HFFc6 (cell line): ENCODE results near the gene PTS. TPM values are rescaled to one million over a fixed set of nuclear protein-coding genes. Genes with fewer than 3 reads are reported as not detected.

Source experiments
- DNase-seq: peaks from one replicate; pipeline ENCODE4 v3.0.0-alpha.2; 2018
- H3K27ac Mint-ChIP-seq: 2 replicates; pipeline ENCODE4 v1.8.0; 2020; ENCODE audit warnings: mild to moderate bottlenecking, mixed read lengths
- H3K27me3 Mint-ChIP-seq: 2 replicates; pipeline ENCODE4 v1.8.0; 2021; ENCODE audit warnings: mild to moderate bottlenecking, moderate library complexity, mixed read lengths; ENCODE audit not compliant: insufficient read depth
- H3K36me3 Mint-ChIP-seq: 2 replicates; pipeline ENCODE4 v1.8.0; 2021; ENCODE audit warnings: low read depth, mixed read lengths
- H3K4me1 Mint-ChIP-seq: 2 replicates; pipeline ENCODE4 v1.8.0; 2020; ENCODE audit warnings: low read depth, mixed read lengths
- H3K4me3 Mint-ChIP-seq: 2 replicates; pipeline ENCODE4 v1.8.0; 2020; ENCODE audit warnings: mild to moderate bottlenecking, moderate library complexity, mixed read lengths
- H3K9me3 Mint-ChIP-seq: 2 replicates; pipeline ENCODE4 v1.8.0; 2020; ENCODE audit warnings: mild to moderate bottlenecking, mixed read lengths
- total RNA-seq, 6 experiments: library from RNA; stranded (reverse); fragmentation: NEBNext Ultra II Directional; extraction: Animal tissue kit (Norgen Biotek cat#: 25700); gene quantifications; 2 replicates in 1 of 6; 3 replicates in 5 of 6; pipeline ENCODE4 v1.2.3, GENCODE V29; 2021
- TF ChIP-seq, protein P1 (sequence below): fragments of 200-600 bp; sonication (generic); IDR thresholded peaks from 2 replicates; pipeline ENCODE4 v1.5.0; 2021; ENCODE audit warnings: antibody characterized with exemption, mild to moderate bottlenecking

Gene PTS
- total RNA-seq, 6 experiments from 2014 or later, result 73.1 to 78.9 (median 75.7) TPM

- Mint-ChIP-seq H3K27ac (no peak overlapping the region), H3K36me3 (peaks cover 65% of the 10 kb centered on the region), H3K27me3 (no peaks in the 10 kb centered on the region), H3K4me3 (no peak overlapping the region), H3K4me1 (peaks cover 14% of the 10 kb centered on the region), H3K9me3 (no peaks in the 10 kb centered on the region)
- DNase-seq, result no peak
- TF ChIP-seq, protein P1, sequence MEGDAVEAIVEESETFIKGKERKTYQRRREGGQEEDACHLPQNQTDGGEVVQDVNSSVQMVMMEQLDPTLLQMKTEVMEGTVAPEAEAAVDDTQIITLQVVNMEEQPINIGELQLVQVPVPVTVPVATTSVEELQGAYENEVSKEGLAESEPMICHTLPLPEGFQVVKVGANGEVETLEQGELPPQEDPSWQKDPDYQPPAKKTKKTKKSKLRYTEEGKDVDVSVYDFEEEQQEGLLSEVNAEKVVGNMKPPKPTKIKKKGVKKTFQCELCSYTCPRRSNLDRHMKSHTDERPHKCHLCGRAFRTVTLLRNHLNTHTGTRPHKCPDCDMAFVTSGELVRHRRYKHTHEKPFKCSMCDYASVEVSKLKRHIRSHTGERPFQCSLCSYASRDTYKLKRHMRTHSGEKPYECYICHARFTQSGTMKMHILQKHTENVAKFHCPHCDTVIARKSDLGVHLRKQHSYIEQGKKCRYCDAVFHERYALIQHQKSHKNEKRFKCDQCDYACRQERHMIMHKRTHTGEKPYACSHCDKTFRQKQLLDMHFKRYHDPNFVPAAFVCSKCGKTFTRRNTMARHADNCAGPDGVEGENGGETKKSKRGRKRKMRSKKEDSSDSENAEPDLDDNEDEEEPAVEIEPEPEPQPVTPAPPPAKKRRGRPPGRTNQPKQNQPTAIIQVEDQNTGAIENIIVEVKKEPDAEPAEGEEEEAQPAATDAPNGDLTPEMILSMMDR, result no peak
Measured at GRCh38 chr11:112235750-112236390, 9.6 kb downstream of the PTS start.

GRCh38 chr11:112237451-112237850 lies 11.2 kb downstream of the PTS start:
- no peak overlapping the region for H3K4me3 Mint-ChIP-seq
- TF ChIP-seq, protein P1, result no peak

GRCh38 chr11:112238041-112238440 lies 11.8 kb downstream of the PTS start:
- H3K27me3 Mint-ChIP-seq, result no peaks in the 10 kb centered on the region
- TF ChIP-seq, protein P1, result no peak
- H3K27ac Mint-ChIP-seq, result no peak overlapping the region
- H3K9me3 Mint-ChIP-seq, result no peaks in the 10 kb centered on the region
- peaks cover 51% of the 10 kb centered on the region for H3K36me3 Mint-ChIP-seq
- DNase-seq, result no peak
- peaks cover 23% of the 10 kb centered on the region for H3K4me1 Mint-ChIP-seq
- no peak overlapping the region for H3K4me3 Mint-ChIP-seq

More at GRCh38 chr11:112237451-112237850, 11.2 kb downstream of the PTS start:
- Mint-ChIP-seq H3K9me3 (no peaks in the 10 kb centered on the region), H3K27me3 (no peaks in the 10 kb centered on the region), H3K36me3 (peaks cover 51% of the 10 kb centered on the region), H3K4me1 (peaks cover 23% of the 10 kb centered on the region), H3K27ac (no peak overlapping the region)
- no peak for DNase-seq

DNA sequence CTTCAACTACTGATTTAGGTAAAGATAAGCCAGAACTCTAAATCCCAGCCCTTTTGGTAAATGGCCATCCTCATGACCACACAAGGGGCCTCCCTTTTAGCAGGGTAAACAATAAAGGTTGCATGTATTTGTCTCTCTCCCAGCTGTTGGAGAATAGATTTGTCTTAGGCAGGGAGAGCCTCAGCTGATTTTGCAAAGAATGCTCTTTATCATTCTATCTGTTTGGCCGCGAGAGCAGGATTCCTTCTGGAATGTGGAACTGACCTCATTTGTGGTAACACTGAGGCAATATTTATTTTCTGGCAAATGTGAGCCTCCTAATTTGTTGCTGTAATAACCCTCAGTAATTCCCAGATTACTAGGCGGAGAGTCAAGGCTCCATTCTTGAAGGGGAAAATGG lies 15.3 kb downstream of the PTS start:
- TF ChIP-seq, protein P1, result no peak
- no peaks in the 10 kb centered on the region for H3K9me3 Mint-ChIP-seq
- H3K27me3 Mint-ChIP-seq, result no peaks in the 10 kb centered on the region; the same call in 1 of the 2 replicates
- no peak overlapping the region for H3K4me3 Mint-ChIP-seq
- peaks cover 23% of the 10 kb centered on the region for H3K4me1 Mint-ChIP-seq
- peaks cover 49% of the 10 kb centered on the region for H3K36me3 Mint-ChIP-seq
- peak overlapping the region; percentile 51 for H3K27ac Mint-ChIP-seq
- peak; percentile 77 for DNase-seq

- H3K4me1 Mint-ChIP-seq, result peaks cover 16% of the 10 kb centered on the region
- peaks cover 4% of the 10 kb centered on the region; the same call in 1 of the 2 replicates for H3K27me3 Mint-ChIP-seq
- H3K36me3 Mint-ChIP-seq, result peaks cover 17% of the 10 kb centered on the region
- H3K4me3 Mint-ChIP-seq, result no peak overlapping the region
- no peak for DNase-seq
- TF ChIP-seq, protein P1, result no peak
- no peaks in the 10 kb centered on the region for H3K9me3 Mint-ChIP-seq
- no peak overlapping the region for H3K27ac Mint-ChIP-seq
Measured at GRCh38 chr11:112247201-112247600, 21.0 kb downstream of the PTS start.
